Mucosa of gallbladder (tissue), 1 donor: ENCODE measurements around the gene MVB12B. TPM values are rescaled to one million over a fixed set of nuclear protein-coding genes. Genes with fewer than 3 reads are reported as not detected.

Experiments
- DNase-seq: peaks from one replicate; pipeline ENCODE4 v3.0.0-alpha.2; 2020; ENCODE audit warnings: low spot score
- total RNA-seq: library from RNA; stranded (reverse); gene quantifications from one replicate; pipeline ENCODE4 v1.2.1, GENCODE V29; 2021
- donor health status: DM: no; HTN: no; CAD: no.

Gene MVB12B
- total RNA-seq, 1 donor from 2014 or later = 13.3 TPM

- DNase-seq = no peak
Measured at GRCh38 chr9:126504086-126504976, 177.7 kb downstream of the MVB12B start.

- DNase-seq = no peak
Measured at GRCh38 chr9:126504977-126505455, 178.4 kb downstream of the MVB12B start.

GRCh38 chr9:126505697-126506346 is 179.2 kb downstream of the MVB12B start:
- no peak for DNase-seq

GRCh38 chr9:126506361-126507317 is 180.0 kb downstream of the MVB12B start:
- no peak for DNase-seq

- no peak for DNase-seq
Measured at GRCh38 chr9:126507318-126508109, 180.9 kb downstream of the MVB12B start.

- no peak for DNase-seq
Measured at GRCh38 chr9:126508171-126508591, 181.6 kb downstream of the MVB12B start.

- DNase-seq = no peak
Measured at GRCh38 chr9:126508928-126509327, 182.3 kb downstream of the MVB12B start.

- DNase-seq = no peak
Measured at GRCh38 chr9:126509718-126510117, 183.1 kb downstream of the MVB12B start.

- DNase-seq = no peak
Measured at GRCh38 chr9:126510564-126510963, 183.9 kb downstream of the MVB12B start.

GRCh38 chr9:126511411-126511810 is 184.8 kb downstream of the MVB12B start:
- no peak for DNase-seq

- no peak for DNase-seq
Measured at GRCh38 chr9:126513159-126514036, 186.8 kb downstream of the MVB12B start.

- peak; percentile 48 for DNase-seq
Measured at GRCh38 chr9:126514037-126514821, 187.6 kb downstream of the MVB12B start.

GRCh38 chr9:126515001-126515872 is 188.6 kb downstream of the MVB12B start:
- DNase-seq = no peak

- DNase-seq = no peak
Measured at GRCh38 chr9:126515873-126516505, 189.4 kb downstream of the MVB12B start.

GRCh38 chr9:126516561-126516935 is 189.9 kb downstream of the MVB12B start:
- no peak for DNase-seq

GRCh38 chr9:126516936-126517832 is 190.6 kb downstream of the MVB12B start:
- no peak for DNase-seq
